ENCODE data around the gene JAK3. TPM values are rescaled to one million over a fixed set of nuclear protein-coding genes. Genes with fewer than 3 reads are reported as not detected.

JAK3 gene
- total and polyA plus RNA-seq, 9 donors, result 6.6 to 35.5 (median 17.8) TPM

DNA sequence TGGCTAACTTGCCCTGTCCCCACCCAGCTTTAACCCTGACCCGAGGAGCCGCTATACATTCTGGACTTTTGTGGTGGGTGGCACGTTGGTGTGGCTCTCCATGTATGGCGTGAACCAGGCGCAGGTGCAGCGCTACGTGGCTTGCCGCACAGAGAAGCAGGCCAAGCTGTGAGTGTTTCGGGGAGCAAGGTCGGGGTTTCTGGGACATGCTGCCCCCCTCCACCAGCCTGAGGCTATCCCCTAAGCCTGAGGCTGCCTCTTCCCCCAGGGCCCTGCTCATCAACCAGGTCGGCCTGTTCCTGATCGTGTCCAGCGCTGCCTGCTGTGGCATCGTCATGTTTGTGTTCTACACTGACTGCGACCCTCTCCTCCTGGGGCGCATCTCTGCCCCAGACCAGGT, 29.9 kb upstream of the JAK3 start:
- Histone ChIP-seq H3K36me3 (no peaks in the 10 kb centered on the region), H3K4me3 (no peak overlapping the region), H3K4me1 (ENCODE audit: insufficient read depth) (peaks cover 4% of the 10 kb centered on the region), H3K27me3 (peaks cover 3% of the 10 kb centered on the region), H3K27ac (no peak overlapping the region), H3K9me3 (no peaks in the 10 kb centered on the region)
- intact Hi-C loops (cut with DNase I), result no loop called here
- WGBS, 3 donors, result 87% methylated on average over 6 to 16 of the region's 16 CpGs
- TF ChIP-seq POLR2A (IDR thresholded peaks at IDR 0.05) (no peak), EP300 (IDR thresholded peaks at IDR 0.05) (no peak)
- TF ChIP-seq, protein P1, sequence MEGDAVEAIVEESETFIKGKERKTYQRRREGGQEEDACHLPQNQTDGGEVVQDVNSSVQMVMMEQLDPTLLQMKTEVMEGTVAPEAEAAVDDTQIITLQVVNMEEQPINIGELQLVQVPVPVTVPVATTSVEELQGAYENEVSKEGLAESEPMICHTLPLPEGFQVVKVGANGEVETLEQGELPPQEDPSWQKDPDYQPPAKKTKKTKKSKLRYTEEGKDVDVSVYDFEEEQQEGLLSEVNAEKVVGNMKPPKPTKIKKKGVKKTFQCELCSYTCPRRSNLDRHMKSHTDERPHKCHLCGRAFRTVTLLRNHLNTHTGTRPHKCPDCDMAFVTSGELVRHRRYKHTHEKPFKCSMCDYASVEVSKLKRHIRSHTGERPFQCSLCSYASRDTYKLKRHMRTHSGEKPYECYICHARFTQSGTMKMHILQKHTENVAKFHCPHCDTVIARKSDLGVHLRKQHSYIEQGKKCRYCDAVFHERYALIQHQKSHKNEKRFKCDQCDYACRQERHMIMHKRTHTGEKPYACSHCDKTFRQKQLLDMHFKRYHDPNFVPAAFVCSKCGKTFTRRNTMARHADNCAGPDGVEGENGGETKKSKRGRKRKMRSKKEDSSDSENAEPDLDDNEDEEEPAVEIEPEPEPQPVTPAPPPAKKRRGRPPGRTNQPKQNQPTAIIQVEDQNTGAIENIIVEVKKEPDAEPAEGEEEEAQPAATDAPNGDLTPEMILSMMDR (IDR thresholded peaks at IDR 0.05), result no peak
- DNase-seq, result no peak

DNA sequence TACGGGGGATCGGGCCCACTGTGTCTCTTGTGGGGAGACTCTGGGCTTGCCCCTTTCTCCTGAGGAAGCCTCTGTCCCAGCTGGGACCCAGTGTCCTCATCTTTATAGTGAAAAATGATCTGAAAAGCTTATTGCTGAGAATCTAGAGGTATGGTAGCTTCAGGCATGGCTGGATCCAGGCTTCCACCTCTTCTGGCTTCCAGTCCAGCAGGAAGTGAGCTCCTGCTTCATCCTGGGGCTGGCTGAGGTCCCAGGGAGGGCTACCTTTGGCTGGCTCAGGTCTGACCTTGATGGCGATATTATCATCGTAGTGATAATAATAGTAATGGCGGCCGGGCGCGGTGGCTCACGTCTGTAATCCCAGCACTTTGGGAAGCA, 27.0 kb upstream of the JAK3 start:
- H3K36me3 ChIP-seq, result no peaks in the 10 kb centered on the region
- H3K27me3 ChIP-seq, result peaks cover 6% of the 10 kb centered on the region
- intact Hi-C loops (cut with DNase I), result loop anchor here in 1 of 4 donors (5.0 kb wide), 2 partner anchors 38 to 123 kb away; no protein-coding TSS in a partner anchor
- no peak for DNase-seq
- H3K9me3 ChIP-seq, result no peaks in the 10 kb centered on the region
- TF ChIP-seq EP300 (IDR thresholded peaks at IDR 0.05), result no peak
- no peak for TF ChIP-seq POLR2A (IDR thresholded peaks at IDR 0.05)
- TF ChIP-seq, protein P1 (IDR thresholded peaks at IDR 0.05), result no peak
- WGBS, 3 donors, result 68 to 76% (median 74%) methylated on average over 9 of the region's 9 CpGs
- peaks cover 4% of the 10 kb centered on the region for H3K4me1 ChIP-seq (ENCODE audit: insufficient read depth)
- H3K27ac ChIP-seq, result no peak overlapping the region
- H3K4me3 ChIP-seq, result no peak overlapping the region

DNA sequence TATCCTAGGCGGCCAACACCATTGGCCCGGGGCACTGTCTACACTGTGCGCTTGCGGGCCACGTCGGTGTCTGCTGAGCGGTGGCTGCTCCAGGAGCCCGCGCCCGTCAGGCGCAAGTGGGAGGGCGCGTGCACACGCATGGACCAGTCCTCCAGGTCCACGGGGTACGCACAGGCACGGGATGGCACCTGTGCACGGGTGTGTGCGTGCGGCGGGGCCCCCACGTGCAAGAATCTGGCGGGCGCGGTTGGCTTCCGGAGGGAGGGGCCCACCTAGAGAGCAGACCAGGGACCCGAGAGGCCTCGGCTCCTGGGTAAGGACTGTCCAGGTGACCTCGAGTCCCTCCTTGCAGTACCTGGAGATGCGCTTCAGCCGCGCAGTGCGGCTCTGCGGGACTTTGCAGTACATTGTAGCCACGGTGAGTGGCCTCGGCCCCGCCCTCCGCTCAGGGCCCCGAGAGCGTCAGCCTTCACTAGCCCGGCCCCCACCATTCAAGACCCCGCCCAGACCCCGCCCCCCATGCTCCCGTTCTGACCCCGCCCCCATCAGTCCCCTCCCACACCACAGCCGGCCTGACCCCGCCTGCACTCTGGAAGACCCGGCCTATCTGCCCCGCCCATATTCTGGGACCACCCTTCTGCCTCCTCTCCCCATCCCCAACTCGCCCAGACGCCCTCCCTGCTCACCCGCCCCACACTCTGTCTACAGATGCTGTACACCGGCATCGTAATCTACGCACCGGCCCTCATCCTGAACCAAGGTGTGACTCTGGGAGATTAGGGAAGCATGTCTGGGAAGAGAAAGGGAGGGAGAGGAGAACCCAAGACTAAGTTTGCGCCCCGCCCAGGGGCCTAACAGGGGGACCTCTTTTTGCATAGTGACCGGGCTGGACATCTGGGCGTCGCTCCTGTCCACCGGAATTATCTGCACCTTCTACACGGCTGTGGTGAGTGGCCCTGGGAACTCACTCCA, 26.3 kb upstream of the JAK3 start:
- H3K9me3 ChIP-seq, result no peaks in the 10 kb centered on the region
- WGBS, 3 donors, result 3 to 5% (median 4%) methylated on average over 49 to 63 of the region's 63 CpGs
- H3K4me1 ChIP-seq (ENCODE audit: insufficient read depth), result peaks cover 4% of the 10 kb centered on the region
- no peak overlapping the region for H3K4me3 ChIP-seq
- H3K27ac ChIP-seq, result no peak overlapping the region
- peaks cover 6% of the 10 kb centered on the region for H3K27me3 ChIP-seq
- H3K36me3 ChIP-seq, result no peaks in the 10 kb centered on the region
- TF ChIP-seq, protein P1 (IDR thresholded peaks at IDR 0.05), result no peak
- TF ChIP-seq EP300 (IDR thresholded peaks at IDR 0.05) (no peak), POLR2A (IDR thresholded peaks at IDR 0.05) (no peak)
- no peak for DNase-seq
- intact Hi-C loops (cut with DNase I), result loop anchor here in 1 of 4 donors (5.0 kb wide), 2 partner anchors 38 to 123 kb away; no protein-coding TSS in a partner anchor

DNA sequence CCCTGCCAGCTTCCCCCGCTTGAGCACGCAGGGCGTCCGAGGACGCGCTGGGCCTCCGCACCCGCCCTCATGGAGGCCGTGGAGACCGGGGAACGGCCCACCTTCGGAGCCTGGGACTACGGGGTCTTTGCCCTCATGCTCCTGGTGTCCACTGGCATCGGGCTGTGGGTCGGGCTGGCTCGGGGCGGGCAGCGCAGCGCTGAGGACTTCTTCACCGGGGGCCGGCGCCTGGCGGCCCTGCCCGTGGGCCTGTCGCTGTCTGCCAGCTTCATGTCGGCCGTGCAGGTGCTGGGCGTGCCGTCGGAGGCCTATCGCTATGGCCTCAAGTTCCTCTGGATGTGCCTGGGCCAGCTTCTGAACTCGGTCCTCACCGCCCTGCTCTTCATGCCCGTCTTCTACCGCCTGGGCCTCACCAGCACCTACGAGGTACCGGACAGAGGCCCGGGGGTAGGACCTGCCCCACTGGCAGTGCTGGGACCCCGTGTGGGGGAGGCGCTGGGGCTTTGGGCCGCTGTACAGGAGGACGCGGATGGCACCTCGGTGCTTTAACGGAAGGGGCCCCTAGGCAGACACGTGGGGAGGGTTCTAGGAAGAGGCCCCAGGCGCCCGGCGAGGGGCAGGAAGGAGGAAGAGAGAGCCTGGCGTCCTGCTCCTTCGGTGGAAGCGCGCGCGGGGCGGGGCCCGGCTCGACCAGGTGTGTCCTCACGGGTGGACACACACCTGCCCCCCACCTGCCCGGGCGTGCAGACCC, 24.6 kb upstream of the JAK3 start:
- Histone ChIP-seq H3K27ac (no peak overlapping the region), H3K27me3 (peaks cover 6% of the 10 kb centered on the region), H3K36me3 (no peaks in the 10 kb centered on the region), H3K4me3 (no peak overlapping the region), H3K9me3 (no peaks in the 10 kb centered on the region), H3K4me1 (ENCODE audit: insufficient read depth) (peaks cover 4% of the 10 kb centered on the region)
- 5 to 9% (median 7%) methylated on average over 26 to 61 of the region's 61 CpGs for WGBS, 3 donors
- intact Hi-C loops (cut with DNase I), result loop anchor here in 1 of 4 donors (5.0 kb wide), 2 partner anchors 40 to 125 kb away; no protein-coding TSS in a partner anchor
- TF ChIP-seq EP300 (IDR thresholded peaks at IDR 0.05) (no peak), POLR2A (IDR thresholded peaks at IDR 0.05) (no peak)
- TF ChIP-seq, protein P1 (IDR thresholded peaks at IDR 0.05), result no peak
- no peak for DNase-seq

All from ovary (tissue), 9 donors.